HFFc6 (cell line): ENCODE measurements around the gene PXN. TPM values are rescaled to one million over a fixed set of nuclear protein-coding genes. Genes with fewer than 3 reads are reported as not detected.

ENCODE experiments used
- DNase-seq: peaks from one replicate; pipeline ENCODE4 v3.0.0-alpha.2; 2018
- H3K27ac Mint-ChIP-seq: 2 replicates; pipeline ENCODE4 v1.8.0; 2020; ENCODE audit warnings: mild to moderate bottlenecking, mixed read lengths
- H3K27me3 Mint-ChIP-seq: 2 replicates; pipeline ENCODE4 v1.8.0; 2021; ENCODE audit warnings: mild to moderate bottlenecking, moderate library complexity, mixed read lengths; ENCODE audit not compliant: insufficient read depth
- H3K36me3 Mint-ChIP-seq: 2 replicates; pipeline ENCODE4 v1.8.0; 2021; ENCODE audit warnings: low read depth, mixed read lengths
- H3K4me1 Mint-ChIP-seq: 2 replicates; pipeline ENCODE4 v1.8.0; 2020; ENCODE audit warnings: low read depth, mixed read lengths
- H3K4me3 Mint-ChIP-seq: 2 replicates; pipeline ENCODE4 v1.8.0; 2020; ENCODE audit warnings: mild to moderate bottlenecking, moderate library complexity, mixed read lengths
- H3K9me3 Mint-ChIP-seq: 2 replicates; pipeline ENCODE4 v1.8.0; 2020; ENCODE audit warnings: mild to moderate bottlenecking, mixed read lengths
- total RNA-seq, 6 experiments: library from RNA; stranded (reverse); fragmentation: NEBNext Ultra II Directional; extraction: Animal tissue kit (Norgen Biotek cat#: 25700); gene quantifications; 2 replicates in 1 of 6; 3 replicates in 5 of 6; pipeline ENCODE4 v1.2.3, GENCODE V29; 2021
- TF ChIP-seq, protein P1 (sequence below): fragments of 200-600 bp; sonication (generic); IDR thresholded peaks from 2 replicates; pipeline ENCODE4 v1.5.0; 2021; ENCODE audit warnings: antibody characterized with exemption, mild to moderate bottlenecking

Gene PXN
- total RNA-seq, 6 experiments from 2014 or later = 219 to 290 (median 253) TPM

GRCh38 chr12:120223458-120224303, 41.8 kb downstream of the PXN start:
- DNase-seq = no peak
- TF ChIP-seq, protein P1, sequence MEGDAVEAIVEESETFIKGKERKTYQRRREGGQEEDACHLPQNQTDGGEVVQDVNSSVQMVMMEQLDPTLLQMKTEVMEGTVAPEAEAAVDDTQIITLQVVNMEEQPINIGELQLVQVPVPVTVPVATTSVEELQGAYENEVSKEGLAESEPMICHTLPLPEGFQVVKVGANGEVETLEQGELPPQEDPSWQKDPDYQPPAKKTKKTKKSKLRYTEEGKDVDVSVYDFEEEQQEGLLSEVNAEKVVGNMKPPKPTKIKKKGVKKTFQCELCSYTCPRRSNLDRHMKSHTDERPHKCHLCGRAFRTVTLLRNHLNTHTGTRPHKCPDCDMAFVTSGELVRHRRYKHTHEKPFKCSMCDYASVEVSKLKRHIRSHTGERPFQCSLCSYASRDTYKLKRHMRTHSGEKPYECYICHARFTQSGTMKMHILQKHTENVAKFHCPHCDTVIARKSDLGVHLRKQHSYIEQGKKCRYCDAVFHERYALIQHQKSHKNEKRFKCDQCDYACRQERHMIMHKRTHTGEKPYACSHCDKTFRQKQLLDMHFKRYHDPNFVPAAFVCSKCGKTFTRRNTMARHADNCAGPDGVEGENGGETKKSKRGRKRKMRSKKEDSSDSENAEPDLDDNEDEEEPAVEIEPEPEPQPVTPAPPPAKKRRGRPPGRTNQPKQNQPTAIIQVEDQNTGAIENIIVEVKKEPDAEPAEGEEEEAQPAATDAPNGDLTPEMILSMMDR = no peak
- peaks cover 3% of the 10 kb centered on the region for H3K27me3 Mint-ChIP-seq
- peak overlapping the region; percentile 97 for H3K27ac Mint-ChIP-seq
- H3K9me3 Mint-ChIP-seq = no peaks in the 10 kb centered on the region
- no peak overlapping the region for H3K4me3 Mint-ChIP-seq
- peaks cover 13% of the 10 kb centered on the region for H3K36me3 Mint-ChIP-seq
- H3K4me1 Mint-ChIP-seq = peaks cover 45% of the 10 kb centered on the region

DNA sequence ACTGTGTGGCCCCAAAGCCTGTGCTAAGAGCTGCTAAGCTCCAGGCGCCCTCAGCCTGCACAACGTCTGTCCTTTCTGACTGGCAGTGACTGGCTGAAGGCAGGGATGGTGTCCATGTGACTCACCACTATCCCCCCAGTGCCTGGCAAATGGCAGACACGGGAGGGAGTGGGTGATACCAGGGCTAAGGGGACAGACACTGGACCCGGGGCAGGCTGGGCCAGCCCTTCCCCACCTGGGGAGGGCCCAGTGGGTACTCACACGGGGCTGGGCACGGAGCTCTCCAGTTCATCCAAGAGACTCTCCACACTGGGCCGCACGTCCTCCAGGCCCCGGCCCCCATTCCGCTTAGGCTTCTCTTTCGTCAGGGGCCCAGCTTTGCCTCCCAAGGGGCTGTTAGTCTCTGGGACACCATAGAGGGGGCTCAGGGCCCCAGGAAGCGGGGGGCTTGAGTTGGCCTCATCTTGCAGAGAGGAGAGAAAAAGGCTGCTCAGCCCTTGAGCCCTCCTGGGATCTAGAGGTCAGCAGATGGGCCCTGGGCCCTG, 43.2 kb downstream of the PXN start:
- H3K27me3 Mint-ChIP-seq = peaks cover 3% of the 10 kb centered on the region
- H3K27ac Mint-ChIP-seq = peak overlapping the region; percentile 51
- DNase-seq = no peak
- no peak overlapping the region for H3K4me3 Mint-ChIP-seq
- peaks cover 31% of the 10 kb centered on the region for H3K4me1 Mint-ChIP-seq
- H3K36me3 Mint-ChIP-seq = peaks cover 16% of the 10 kb centered on the region
- no peaks in the 10 kb centered on the region for H3K9me3 Mint-ChIP-seq
- TF ChIP-seq, protein P1 = no peak

DNA sequence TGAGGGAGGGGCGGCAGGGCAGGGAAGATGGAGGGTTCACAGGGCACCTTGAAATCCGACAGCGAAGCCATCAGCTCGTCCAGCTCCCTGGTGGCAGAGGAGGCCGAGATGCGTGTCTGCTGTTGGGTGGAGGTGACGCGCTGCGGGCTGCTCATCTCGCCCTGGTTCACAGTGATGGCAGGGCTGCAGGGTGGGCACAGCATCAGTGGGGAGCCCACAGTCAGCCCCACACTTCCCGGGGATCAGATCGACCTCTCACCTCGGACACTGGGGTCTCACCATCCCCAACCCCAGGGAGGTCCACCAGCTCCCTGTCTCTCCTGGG, 44.0 kb downstream of the PXN start:
- peaks cover 3% of the 10 kb centered on the region for H3K27me3 Mint-ChIP-seq
- TF ChIP-seq, protein P1 = no peak
- peaks cover 23% of the 10 kb centered on the region for H3K4me1 Mint-ChIP-seq
- no peak overlapping the region for H3K27ac Mint-ChIP-seq
- H3K9me3 Mint-ChIP-seq = no peaks in the 10 kb centered on the region
- no peak overlapping the region for H3K4me3 Mint-ChIP-seq
- peaks cover 16% of the 10 kb centered on the region for H3K36me3 Mint-ChIP-seq
- DNase-seq = no peak

GRCh38 chr12:120220838-120221575, 44.5 kb downstream of the PXN start:
- H3K27ac Mint-ChIP-seq = peak overlapping the region; percentile 55
- no peaks in the 10 kb centered on the region for H3K9me3 Mint-ChIP-seq
- peaks cover 5% of the 10 kb centered on the region for H3K27me3 Mint-ChIP-seq
- no peak overlapping the region for H3K4me3 Mint-ChIP-seq
- peaks cover 14% of the 10 kb centered on the region for H3K36me3 Mint-ChIP-seq
- TF ChIP-seq, protein P1 = no peak
- no peak for DNase-seq
- H3K4me1 Mint-ChIP-seq = peaks cover 18% of the 10 kb centered on the region

- TF ChIP-seq, protein P1 = no peak
- no peak for DNase-seq
- H3K36me3 Mint-ChIP-seq = peaks cover 19% of the 10 kb centered on the region
- no peaks in the 10 kb centered on the region for H3K4me1 Mint-ChIP-seq
- H3K27me3 Mint-ChIP-seq = peaks cover 16% of the 10 kb centered on the region
- H3K27ac Mint-ChIP-seq = no peak overlapping the region; the same call in 1 of the 2 replicates
- no peak overlapping the region for H3K4me3 Mint-ChIP-seq
- no peaks in the 10 kb centered on the region for H3K9me3 Mint-ChIP-seq
Measured at GRCh38 chr12:120218680-120219606, 46.6 kb downstream of the PXN start.
